Fibroblast of skin of left biceps (primary cell): Measurements from ENCODE around the gene ADORA1.

Source experiments
- DNase-seq, 2 experiments: peaks; one replicate each; pipeline ENCODE4 v3.0.0-alpha.2; 2013; ENCODE audit warnings: low read depth in 2 of 2

Gene ADORA1

DNA sequence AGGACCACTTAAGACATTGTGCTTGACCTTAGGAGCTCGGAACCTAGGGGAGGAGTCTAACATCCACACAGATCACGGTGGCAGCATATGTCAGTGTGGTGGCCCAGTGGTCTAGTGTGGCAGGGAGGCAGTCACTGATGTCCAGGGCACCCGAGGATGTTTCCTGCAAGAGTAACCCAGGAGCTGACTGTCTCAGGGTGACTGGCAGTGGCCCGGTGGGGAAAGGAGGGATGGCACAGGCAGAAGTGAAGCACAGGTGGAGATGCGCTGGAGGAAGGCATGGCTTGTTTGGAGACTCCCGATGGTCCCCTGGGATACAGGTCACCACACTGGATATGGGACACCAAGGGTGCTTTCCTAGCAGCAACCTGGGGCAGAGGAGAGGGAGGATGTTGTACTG, 85.6 kb downstream of the ADORA1 start:
- DNase-seq = no peak

DNA sequence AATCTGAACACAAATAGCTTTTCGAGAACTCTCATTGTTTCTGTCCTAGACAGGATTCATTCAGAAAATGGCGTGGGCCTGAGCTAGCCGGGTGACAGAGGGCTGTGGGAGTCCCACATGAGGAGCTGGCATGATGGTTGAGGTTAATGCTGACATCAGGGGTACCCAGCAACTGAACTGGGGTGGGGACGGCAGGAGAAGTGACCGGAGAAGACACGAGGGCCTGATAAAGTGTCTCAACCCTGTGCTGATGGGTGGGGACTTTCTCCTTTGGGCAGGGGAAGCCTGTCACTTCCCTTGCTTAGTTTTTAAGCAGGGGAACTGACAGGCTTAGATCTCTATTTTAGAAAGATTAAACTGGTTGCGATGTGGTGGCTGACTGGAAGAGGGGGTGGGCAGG, 87.3 kb downstream of the ADORA1 start:
- no peak for DNase-seq

DNA sequence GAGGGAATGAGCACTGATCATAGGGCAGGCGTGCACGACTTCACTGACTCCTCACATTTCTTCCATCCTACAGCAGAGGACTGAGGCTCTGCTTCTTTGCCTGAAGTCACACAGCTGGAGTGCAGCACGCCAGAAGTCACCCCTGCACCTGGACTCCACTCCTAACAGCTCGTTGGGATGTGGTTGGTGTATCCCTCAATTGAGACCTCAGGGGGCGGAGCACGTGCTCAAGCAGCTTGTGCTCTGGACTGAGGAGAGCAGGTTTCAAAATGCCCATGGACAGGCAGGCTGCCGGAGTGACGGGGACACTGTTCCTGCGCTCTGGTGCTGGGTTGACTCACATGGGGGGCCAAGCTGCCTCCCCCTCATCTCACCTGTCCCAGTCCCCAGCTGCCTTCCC, 88.0 kb downstream of the ADORA1 start:
- no peak for DNase-seq

DNA sequence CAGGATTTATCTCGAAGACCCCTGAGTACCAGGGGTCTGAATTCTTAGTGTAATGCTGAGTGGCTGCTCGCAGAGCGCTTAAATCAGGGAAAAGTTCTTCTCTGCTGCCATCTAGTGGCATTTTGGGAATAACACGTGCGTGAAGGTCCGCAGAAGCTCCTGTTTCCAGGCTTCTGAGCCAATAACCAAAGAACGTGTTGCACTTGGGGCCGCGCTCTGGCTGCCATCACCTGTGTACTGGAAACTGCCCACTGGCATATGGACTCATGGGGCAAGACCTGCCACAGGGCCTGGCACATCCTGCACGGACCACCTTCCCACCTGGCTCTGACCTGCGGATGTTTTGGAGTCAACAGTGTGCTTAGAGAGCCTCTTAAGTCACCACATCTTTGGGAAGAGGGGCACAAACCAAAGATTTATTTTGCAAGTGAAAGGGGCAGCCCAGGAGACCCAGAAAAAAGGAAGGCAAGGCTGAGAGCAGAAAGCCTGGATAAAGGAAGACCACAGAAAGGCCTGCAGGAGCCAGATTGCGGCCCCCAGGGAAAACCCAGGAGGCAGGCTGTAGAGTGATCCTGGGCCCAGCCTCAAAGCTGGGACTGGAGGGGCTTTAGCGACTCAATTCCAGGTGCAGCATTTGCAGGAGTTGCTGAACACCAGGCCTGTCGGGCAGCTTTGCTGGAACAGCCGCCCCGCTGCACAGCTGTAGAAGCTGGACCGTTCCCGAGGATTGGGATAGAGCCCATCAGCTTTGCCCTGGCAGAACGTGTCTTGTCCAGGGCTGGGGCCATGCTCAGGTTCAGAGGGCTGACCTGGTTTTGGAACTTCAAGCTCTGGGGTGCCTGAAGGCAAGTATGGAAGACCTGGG, 89.0 kb downstream of the ADORA1 start:
- DNase-seq = peak in 1 of 2 experiments; percentile 19
